Iris pigment epithelial cell (primary cell): ENCODE results near the gene ERC2.
"Not testable (repeated sequence)": the region's sequence is repeated elsewhere in the genome, so short reads cannot be mapped to it uniquely, and the experiment has no call there.

Source experiments
- DNase-seq: peaks from one replicate; pipeline ENCODE4 v3.0.0-alpha.2; 2011; ENCODE audit warnings: low read depth

Gene ERC2

DNA sequence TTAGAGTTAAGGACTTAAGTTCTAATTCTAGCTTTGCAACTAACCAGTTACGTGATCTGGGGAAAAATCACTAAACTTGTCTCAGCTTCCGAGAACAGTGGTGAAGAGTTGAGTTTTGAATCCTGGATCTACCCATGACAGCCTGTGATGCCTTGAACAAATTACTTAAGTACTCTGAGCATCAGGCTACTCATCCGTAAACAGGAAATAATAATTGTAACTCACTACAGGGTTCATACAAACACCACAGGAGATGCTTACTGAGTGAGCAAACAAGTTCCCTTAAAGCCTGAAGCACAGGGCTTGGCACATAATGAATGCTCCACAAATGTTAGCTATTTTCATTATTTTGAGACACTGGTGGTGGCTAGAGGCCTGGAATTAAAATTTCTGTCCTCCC, 158.8 kb downstream of the ERC2 start:
- no peak for DNase-seq

DNA sequence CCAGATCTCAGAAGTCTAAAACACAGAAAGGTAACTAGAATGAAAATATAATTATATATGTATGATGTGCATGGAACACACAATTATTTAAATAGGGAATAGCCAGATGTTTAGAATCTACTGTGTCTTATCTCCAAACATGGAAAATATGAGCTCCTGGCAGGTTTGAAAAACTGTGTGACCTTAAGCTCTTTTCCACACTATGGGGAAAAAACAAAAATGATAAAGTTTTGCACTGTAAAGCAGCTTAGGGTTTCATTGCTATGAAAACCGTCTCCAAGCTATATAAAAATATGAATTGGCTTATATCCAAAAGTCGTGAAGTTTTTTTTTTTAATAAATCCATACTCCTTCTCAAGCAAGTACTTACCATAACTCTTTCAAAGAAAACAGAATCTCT, 159.8 kb downstream of the ERC2 start:
- DNase-seq: no peak

DNA sequence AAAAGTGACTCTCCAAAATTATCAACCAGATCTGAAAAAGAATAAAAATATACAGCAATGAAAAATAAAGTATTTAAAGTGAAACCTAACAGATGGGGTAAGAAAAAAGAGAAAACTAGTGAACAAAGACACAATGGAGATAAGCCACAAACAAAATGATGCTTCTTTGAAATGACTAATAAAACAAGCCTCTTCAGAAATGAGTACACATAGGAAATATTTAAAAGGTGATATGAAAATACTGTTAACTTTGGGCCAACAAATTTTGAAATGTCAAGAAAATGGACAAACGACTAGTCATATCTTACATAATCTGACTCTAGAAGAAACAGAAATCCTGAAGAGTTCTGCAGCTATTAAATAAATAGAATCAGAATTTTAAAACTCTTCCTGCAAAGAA, 164.2 kb downstream of the ERC2 start:
- no peak for DNase-seq

- peak; percentile 67 for DNase-seq
These were observed 164.8 kb downstream of the ERC2 start for GRCh38 chr3:56303487-56303886.

GRCh38 chr3:56302417-56302816, 165.8 kb downstream of the ERC2 start:
- no peak for DNase-seq

DNA sequence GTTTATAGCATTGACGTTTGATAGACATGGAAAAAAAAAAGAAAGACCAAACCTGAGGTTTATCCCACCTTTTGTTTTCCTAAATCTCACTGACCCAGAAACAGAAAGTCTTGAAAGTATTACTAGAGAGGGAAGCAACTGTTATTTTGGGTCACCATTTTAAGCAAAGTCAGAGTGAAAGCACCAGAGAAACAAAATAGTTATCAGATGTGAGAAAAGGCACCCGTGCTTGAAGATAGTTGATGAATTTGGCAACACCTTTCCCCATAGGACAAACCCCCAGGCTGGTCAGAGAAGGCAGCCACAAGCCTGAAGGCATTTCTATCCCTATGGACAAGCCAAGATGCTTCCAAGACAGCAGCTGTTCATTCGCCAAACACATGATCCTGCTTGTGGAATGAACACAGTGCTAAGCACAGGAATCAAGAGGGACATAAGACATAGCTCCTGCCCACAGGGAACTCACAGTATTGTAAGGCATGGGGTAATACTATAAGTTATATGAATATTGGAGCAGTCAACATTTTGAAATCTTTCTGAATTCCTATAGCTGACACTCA, 170.9 kb downstream of the ERC2 start:
- DNase-seq: no peak

GRCh38 chr3:56296361-56296760, 171.9 kb downstream of the ERC2 start:
- DNase-seq: no peak

DNA sequence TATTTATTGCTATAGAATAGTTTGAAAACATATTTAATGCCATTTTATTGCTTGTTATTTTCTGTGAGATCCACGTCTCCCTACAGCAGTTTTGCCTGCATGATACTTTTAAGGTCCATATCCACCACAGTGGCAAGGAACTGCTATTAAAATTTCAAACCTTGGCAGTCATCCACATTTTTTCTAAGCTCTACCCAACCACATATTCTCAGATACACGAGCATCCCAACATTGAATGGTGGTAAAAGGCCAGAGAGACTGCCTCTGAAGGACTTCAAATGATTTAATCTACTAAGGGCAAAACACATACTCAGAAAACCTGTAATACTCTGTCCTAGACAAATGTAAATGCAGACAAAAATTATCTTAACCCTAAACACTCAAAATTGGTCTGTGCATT, 173.1 kb downstream of the ERC2 start:
- no peak for DNase-seq

- DNase-seq: no peak
These were observed 174.0 kb downstream of the ERC2 start for GRCh38 chr3:56294286-56294685.

DNA sequence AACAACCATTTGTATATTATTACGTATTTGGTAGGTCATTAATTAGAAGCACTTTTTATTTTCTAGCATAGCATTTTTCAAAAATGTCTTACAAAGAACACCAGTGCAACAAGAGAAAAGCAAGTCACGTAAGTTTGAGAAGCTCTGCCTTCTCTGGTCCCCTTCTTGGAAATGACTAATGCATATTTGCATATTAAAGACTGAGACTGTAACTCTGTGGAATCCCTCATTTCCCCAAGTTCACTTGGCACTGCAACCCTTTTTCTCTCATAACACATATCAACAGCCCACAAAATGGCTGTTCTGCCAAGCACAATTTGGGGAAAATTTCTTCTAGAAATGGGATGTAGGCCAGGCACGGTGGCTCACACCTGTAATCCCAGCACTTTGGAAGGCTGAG, 176.3 kb downstream of the ERC2 start:
- peak; percentile 16 for DNase-seq

DNA sequence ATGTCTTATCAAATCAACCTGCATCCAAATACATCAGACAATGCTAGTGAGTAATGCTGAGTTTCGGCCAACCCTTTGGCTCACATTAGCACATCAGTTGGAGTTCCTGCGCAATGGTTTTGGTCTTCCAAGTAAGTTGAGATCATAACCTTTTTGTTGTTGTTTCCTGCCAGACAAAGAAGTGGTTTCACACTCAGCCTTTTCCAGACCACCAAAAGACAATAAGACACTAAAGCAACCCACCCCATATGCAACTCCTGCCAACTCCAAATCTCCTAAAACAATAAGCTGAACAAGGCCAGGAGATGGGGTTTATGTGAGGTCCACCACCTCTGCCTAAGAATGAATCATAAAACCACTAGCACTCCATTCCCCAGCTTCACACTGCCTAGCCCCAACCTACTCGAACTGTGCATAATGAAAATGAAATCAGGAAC, 177.0 kb downstream of the ERC2 start:
- peak; percentile 61 for DNase-seq

GRCh38 chr3:56290374-56290773, 177.9 kb downstream of the ERC2 start:
- no peak for DNase-seq

DNA sequence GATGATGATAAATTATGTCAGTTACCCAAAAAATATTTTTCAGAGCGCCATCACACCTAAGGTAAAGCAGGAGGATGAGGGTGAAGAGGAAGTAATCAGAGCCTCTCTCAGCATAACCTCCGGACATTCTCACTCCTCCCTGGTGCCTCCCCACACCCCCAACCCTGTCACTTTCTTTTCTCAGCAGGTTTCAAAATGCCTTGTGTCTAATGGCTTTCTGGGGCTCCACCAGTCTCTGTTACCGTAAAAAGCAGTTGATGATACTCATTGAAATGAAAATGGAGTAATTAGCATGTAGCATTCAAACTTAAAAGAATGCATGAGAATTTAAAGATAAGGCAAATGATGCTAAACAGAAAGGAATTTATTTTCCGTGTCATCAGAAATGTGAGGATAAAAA, 180.0 kb downstream of the ERC2 start:
- DNase-seq: no peak

- DNase-seq: no peak
These were observed 185.9 kb downstream of the ERC2 start for GRCh38 chr3:56282341-56282740.

GRCh38 chr3:56277236-56277635, 191.0 kb downstream of the ERC2 start:
- no peak for DNase-seq

DNA sequence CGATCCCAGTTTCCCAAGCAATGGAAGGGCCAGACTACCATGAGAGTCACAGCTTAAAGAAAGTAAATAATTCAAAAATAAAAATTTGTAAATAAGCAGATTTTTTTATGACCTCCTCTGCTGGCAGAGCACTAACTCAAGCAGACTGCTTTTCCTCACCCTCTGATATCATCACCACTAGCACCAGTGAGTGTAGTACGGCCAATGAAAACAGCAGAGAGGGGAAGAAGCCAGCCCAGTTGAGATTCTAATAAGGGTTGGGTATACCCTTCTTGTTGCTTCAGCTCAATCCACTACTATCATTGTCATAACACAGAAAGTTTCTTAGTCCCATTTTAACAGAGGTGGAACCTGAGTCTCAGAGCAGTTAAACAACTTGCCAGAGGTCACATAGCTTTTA, 193.1 kb downstream of the ERC2 start:
- DNase-seq: no peak

GRCh38 chr3:56269755-56270535, 198.3 kb downstream of the ERC2 start:
- peak; percentile 4 for DNase-seq

GRCh38 chr3:56268616-56269383, 199.5 kb downstream of the ERC2 start:
- no peak for DNase-seq

DNA sequence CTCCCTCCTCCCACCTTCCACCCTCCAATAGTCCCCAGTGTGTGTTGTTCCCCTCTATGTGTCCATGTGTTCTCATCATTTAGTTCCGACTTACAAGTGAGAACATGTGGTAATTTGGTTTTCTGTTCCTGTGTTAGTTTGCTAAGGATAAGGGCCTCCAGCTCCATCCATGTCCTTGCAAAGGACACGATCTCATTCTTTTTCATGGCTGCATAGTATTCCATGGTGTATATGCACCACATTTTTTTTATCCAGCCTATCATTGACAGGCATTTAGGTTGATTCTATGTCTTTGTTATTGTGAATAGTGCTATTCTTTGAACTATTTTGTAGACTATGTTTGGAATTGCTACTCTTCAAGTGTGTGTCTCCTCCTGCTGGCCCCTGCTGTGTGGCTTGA, 206.4 kb downstream of the ERC2 start:
- DNase-seq: not testable (repeated sequence)

- no peak for DNase-seq
These were observed 208.0 kb downstream of the ERC2 start for GRCh38 chr3:56260262-56260661.

- DNase-seq: no peak
These were observed 210.4 kb downstream of the ERC2 start for GRCh38 chr3:56257826-56258225.

DNA sequence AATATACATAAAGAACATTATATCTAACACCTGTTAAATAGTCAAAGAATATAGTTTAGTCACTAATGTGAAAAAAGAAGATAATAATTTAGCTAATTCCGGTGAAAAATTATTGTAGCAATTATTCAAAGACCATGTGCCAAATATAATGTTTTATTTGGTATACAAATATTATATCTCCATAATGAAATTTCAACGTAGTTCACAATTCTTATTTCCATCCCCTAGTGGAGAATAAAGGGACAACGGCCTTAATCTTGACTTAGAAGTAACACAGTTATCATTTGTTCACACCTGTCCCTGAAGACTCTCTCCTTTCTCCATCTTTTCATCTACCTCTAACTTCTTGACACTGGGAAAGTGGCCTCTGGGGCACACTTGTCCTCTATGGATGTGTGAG, 213.4 kb downstream of the ERC2 start:
- peak; percentile 9 for DNase-seq
